A549 treated with AZD2906 at 1 μM for 4 hours (cell line): ENCODE results near the gene GUCY2F. TPM values are rescaled to one million over a fixed set of nuclear protein-coding genes. Genes with fewer than 3 reads are reported as not detected.

Experiments
- total RNA-seq: library from RNA; stranded (reverse); fragments of 200-300 nt; extraction: Qiagen RNA extraction; gene quantifications from 5 replicates; pipeline ENCODE4 v1.2.3, GENCODE V29; 2022

GUCY2F gene
- not detected in 5 replicates for total RNA-seq

GRCh38 chrX:109481986-109482385 is at the start of gene GUCY2F:
Gene GUCY2F (minus strand): TSS chrX:109482086. CDS start chrX:109475936, 6,150 bp downstream.

Other genes with a start within 250 kb of the GUCY2F start
- gene NXT2, start 54.8 kb upstream of the GUCY2F start, total RNA-seq = 8.2 to 10.4 TPM (median 9.2 TPM) in 5 replicates
- gene KCNE5, start 143.1 kb upstream of the GUCY2F start, total RNA-seq = 0.06 to 0.14 TPM (median 0.08 TPM) in 5 replicates